8988T (cell line): Measurements from ENCODE around the gene CFAP61.
"Not testable (repeated sequence)": the region's sequence is repeated elsewhere in the genome, so short reads cannot be mapped to it uniquely, and the experiment has no call there.

Source experiments
- DNase-seq: peaks from one replicate; pipeline ENCODE4 v3.0.0; 2011

The CFAP61 gene

GRCh38 chr20:20212675-20213096 lies 160.4 kb downstream of the CFAP61 start:
- no peak for DNase-seq

DNA sequence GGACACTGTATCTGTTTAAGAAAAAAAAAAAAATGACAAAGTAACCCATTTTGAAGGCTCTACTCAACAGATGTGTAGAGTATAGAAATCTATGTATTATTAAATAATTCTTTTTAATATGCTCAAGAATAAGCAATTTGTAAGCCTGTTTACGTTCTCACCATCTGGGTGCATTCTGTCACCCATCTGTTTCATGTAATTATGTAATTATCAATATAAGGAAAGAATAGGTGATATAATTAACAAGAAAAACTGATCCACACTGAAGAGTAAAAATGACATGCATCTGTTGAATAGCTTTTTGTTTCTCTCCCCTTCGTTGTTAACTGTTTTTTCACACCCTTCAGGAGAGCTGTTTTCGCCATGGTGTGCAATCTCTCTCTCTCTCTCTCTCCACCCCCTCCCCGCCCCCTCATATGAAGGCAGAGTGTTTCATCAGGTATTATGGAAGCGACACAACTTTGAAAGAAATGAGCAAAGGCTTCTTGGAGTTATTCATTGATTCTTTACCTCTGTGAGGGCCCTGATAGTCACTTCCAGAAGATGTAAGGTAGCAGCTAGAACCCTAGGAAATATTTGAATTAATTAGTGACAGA lies 161.3 kb downstream of the CFAP61 start:
- DNase-seq, result no peak

DNA sequence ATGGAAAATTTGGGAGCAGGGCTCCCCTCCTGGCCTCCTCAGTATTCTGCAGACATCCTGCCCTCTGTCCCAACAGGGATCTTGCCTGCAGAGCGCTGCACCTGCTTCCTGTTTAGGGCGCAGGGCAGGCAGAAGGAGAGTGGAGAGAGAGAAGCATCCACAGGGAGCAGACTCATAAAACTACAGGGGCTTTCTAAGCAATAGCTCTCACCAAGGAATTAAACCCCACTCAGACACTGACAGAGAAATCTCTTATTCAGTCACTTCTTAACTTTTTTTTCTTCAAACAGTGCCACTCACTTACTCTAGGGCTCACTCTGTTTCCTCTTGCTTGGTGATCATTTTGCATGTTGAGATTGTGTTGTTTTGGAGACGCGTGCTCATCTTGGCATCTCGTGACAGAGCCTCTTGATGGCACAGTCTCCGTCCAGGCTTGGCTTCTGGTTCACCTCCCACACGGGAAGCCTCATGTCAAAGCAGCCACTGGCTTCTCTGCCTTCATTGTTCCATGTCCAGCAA lies 162.5 kb downstream of the CFAP61 start:
- no peak for DNase-seq

DNA sequence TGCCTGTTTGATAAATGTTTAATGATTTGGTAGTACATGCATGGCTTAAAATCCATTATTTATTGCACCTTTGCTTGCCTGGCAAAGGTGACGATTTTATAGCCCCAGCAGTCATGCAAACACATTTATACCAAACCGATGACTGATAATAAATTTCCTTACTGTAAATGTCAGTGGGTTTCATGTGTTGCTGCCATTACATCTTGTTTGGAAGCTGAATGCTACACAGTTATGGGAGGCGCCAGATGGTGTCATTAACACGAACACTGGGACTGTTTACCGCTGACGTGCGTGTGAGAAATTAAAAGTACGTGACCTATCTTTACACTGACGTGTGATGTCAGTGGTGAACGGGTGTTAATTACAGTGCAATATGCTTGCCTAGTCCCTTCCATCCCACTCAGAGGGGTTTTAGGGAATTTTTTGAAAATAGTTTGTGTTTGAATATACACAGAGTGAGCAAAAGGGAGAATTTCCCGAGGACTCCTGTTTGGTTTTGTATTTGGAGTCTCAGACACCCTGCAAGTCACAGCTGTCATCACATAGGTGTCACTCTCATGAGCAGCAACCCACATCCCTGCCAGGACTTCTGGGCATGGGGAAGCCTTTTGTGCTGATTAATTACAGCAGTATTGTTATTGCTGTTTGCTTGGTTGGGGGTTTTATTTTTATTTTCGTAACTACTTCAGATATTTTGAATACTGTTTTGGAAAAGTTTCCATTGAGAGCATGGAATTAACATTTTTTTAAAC lies 163.8 kb downstream of the CFAP61 start:
- no peak for DNase-seq

DNA sequence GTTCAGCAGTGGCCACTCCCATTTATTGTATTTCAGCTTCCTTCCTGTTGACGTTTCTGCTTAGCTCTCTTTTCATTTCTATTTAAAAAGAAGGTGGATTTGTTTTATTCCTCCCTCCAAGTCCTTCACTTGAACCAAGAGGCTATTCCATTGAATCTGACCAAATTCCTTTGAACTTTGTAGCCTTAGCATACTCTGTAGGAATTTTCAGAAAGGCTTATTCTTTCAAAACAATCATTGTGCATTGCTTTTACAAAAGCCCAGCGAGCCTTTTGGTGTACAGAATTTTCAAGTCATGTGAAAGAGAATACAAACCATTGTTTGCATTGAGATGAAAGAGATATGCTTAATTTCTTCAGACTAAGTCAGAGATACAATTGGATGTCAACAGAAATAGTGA lies 164.6 kb downstream of the CFAP61 start:
- DNase-seq, result no peak

- no peak for DNase-seq
Observed at GRCh38 chr20:20217621-20218020, 165.3 kb downstream of the CFAP61 start.

- not testable (repeated sequence) for DNase-seq
Observed at GRCh38 chr20:20218106-20218505, 165.8 kb downstream of the CFAP61 start.

GRCh38 chr20:20219016-20219415 lies 166.7 kb downstream of the CFAP61 start:
- no peak for DNase-seq

- DNase-seq, result no peak
Observed at GRCh38 chr20:20220134-20220533, 167.8 kb downstream of the CFAP61 start.

GRCh38 chr20:20223981-20224380 lies 171.6 kb downstream of the CFAP61 start:
- no peak for DNase-seq

- DNase-seq, result no peak
Observed at GRCh38 chr20:20224806-20225205, 172.5 kb downstream of the CFAP61 start.

DNA sequence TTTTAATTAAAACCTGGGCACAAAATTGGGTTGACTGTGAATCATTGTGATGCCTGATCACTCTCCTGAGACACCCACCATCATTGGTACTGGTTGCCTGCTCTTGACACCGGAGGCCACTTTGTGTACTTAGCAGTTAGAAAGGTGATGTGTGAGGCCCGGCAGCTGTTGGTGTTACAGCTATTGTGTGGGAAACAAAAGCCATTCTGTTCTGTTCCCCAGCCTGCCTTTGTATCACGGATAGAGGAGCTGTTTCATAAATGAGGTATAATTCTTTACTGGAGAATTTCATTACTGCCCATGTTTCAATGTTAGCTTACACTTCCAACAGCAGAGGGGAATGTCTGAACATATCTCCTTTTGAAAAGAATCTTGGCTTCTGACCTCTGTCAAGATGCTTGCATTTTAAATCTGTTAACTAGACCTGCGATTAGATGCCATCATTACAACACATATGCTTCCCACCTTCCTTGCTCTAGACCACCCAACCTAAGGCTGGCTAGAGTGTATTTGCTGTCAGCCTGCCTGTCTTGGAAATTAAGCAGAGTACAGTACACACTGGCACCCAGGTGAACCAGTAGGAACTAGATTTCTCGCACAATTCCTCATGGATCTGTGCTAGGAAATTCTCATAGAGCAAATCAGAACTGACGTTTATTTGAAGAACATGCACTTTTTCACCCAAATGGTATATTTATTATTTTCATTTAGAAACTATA lies 173.2 kb downstream of the CFAP61 start:
- DNase-seq, result no peak

GRCh38 chr20:20226554-20226953 lies 174.2 kb downstream of the CFAP61 start:
- DNase-seq, result no peak

GRCh38 chr20:20227013-20227571 lies 174.8 kb downstream of the CFAP61 start:
- no peak for DNase-seq

GRCh38 chr20:20228351-20228750 lies 176.0 kb downstream of the CFAP61 start:
- no peak for DNase-seq

DNA sequence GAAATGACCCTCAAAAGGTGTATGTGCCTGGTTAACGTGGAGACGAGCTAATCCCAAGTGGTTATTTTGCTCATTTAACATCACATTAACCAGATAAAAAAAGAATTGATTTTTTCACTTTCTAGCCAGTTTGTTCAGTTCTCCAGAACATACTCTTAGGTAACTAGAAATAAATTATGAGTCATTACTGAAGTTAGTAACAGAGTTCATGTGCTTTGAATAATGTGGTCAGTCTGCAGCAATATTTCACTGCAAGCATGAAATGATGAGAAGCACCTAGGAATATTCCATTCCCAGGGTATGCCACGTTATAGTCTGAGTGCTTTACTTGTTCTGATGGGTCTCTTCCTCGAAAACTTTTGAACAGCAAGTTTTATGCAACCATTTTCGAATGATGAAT lies 177.3 kb downstream of the CFAP61 start:
- DNase-seq, result no peak

- no peak for DNase-seq
Observed at GRCh38 chr20:20230741-20231140, 178.4 kb downstream of the CFAP61 start.

- no peak for DNase-seq
Observed at GRCh38 chr20:20231528-20232298, 179.4 kb downstream of the CFAP61 start.

DNA sequence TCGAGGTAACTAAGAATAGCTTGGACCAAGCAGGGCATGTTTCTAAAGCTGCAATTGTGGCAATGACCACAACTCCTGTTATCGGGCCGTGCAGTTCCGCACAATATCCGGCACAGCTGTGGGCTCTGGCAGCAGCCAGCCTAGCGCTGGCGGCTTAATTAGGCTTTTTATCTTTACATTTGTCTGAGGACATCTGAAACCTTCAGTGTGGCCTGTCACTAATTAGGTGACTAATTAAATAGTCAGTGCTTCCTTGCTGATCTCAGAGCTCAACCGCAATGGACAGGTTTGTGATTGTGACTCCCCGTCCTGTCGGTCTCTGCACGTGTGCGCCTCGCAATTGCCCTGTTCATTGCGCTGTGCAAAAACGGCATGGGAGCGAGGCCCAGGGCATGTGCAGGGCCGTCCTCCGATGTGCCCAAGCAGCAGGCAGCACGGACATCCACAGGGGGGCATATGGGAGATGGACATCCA lies 180.7 kb downstream of the CFAP61 start:
- DNase-seq, result no peak

- DNase-seq, result no peak
Observed at GRCh38 chr20:20235681-20236080, 183.3 kb downstream of the CFAP61 start.

GRCh38 chr20:20237093-20237959 lies 185.0 kb downstream of the CFAP61 start:
- peak; percentile 45 for DNase-seq

DNA sequence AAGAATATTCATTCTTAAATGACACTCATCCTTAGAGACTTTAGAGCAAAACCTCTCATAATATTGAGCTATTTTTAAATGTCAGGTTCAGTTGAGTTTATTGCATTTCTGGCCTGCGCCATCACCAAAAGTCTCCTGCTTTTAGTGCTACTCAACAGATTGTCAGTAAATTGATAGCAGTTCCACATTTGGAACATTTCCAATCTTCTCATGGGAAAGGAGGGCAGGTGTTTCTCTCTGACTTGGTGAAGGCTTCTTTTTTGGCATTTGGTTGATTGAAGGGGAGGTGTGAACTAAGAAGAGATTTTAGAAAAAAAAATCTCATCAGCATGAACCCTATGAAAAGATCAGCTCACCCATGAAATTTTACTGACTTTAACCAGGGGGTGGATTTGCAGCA lies 189.6 kb downstream of the CFAP61 start:
- no peak for DNase-seq
